Activated CD8-positive, alpha-beta T cell treated with anti-CD3 and anti-CD28 coated beads, Interleukin-2, amount 10 ng/mL, durations not matched to agents 7 days and 5 days (primary cell): ENCODE data around the gene NUDT21. TPM values are rescaled to one million over a fixed set of nuclear protein-coding genes. Genes with fewer than 3 reads are reported as not detected.
"Not testable (repeated sequence)": the region's sequence is repeated elsewhere in the genome, so short reads cannot be mapped to it uniquely, and the experiment has no call there.

Experiments used
- ATAC-seq: fragments of 150-1000 bp; cut with Tn5 transposase; one replicate; pipeline ENCODE4 v1.10.0; 2021; ENCODE audit warnings: moderate library complexity
- CTCF ChIA-PET: fragments of 350-600 bp; sonication (Branson Sonifier 250); formaldehyde crosslinking; loops from one replicate; lab custom pipeline; 2021; ENCODE audit warnings: antibody characterized with exemption; lab: Charles Lee
- POLR2A ChIA-PET: fragments of 350-600 bp; sonication (Branson Sonifier 250); formaldehyde crosslinking; loops from one replicate; lab custom pipeline; 2021; ENCODE audit warnings: antibody characterized with exemption; lab: Charles Lee
- DNase-seq: peaks from one replicate; pipeline ENCODE4 v3.0.0-alpha.2; 2020
- H3K27ac Mint-ChIP-seq: one replicate; pipeline ENCODE4 v1.8.0; 2021; ENCODE audit warnings: mild to moderate bottlenecking, mixed read lengths
- H3K27me3 Mint-ChIP-seq: one replicate; pipeline ENCODE4 v1.8.0; 2021; ENCODE audit warnings: low read depth, mixed read lengths
- H3K36me3 Mint-ChIP-seq: one replicate; pipeline ENCODE4 v1.8.0; 2021; ENCODE audit warnings: low read depth, mixed read lengths
- H3K4me1 Mint-ChIP-seq: one replicate; pipeline ENCODE4 v1.8.0; 2021; ENCODE audit warnings: low read depth, mixed read lengths
- H3K4me3 Mint-ChIP-seq: one replicate; pipeline ENCODE4 v1.8.0; 2021; ENCODE audit warnings: mild to moderate bottlenecking, mixed read lengths
- H3K9me3 Mint-ChIP-seq: one replicate; pipeline ENCODE4 v1.8.0; 2022; ENCODE audit warnings: mixed read lengths; ENCODE audit not compliant: insufficient read depth
- total RNA-seq, 2 experiments: library from RNA; stranded (reverse); gene quantifications; one replicate each; pipeline ENCODE4 v1.2.3, GENCODE V29; 2021

Gene NUDT21
- total RNA-seq, result 100 to 1,000 TPM; 237 TPM

GRCh38 chr16:56450986-56451752 lies at the start of gene NUDT21, which contains the start of gene OGFOD1:
TSS of gene NUDT21 (minus strand) at chr16:56451332. CDS start at chr16:56451202, 130 bp downstream.
TSS of gene OGFOD1 (plus strand) at chr16:56451554. CDS start at chr16:56451613, 59 bp downstream.
- H3K4me1 Mint-ChIP-seq, result peaks cover 53% of the 10 kb centered on the region
- ATAC-seq (peak; percentile 99), DNase-seq (peak; percentile 96)
- peaks cover 55% of the 10 kb centered on the region for H3K36me3 Mint-ChIP-seq
- peak within 1 kb of the TSS; percentile 90 for H3K4me3 Mint-ChIP-seq
- H3K9me3 Mint-ChIP-seq, result no peaks in the 10 kb centered on the region
- H3K27me3 Mint-ChIP-seq, result no peaks in the 10 kb centered on the region
- CTCF ChIA-PET, result interaction anchor here (0.6 to 3.8 kb wide), 5 partner anchors 9 to 251 kb away, joined by 3 to 15 read pairs (median 6); no protein-coding TSS in a partner anchor
- peak within 1 kb of the TSS; percentile 93 for H3K27ac Mint-ChIP-seq
- POLR2A ChIA-PET, result interaction anchor here (0.6 to 1.4 kb wide), 7 partner anchors 9 to 94 kb away, joined by 3 to 6 read pairs (median 4); partner anchors contain the start of gene AMFR

DNA sequence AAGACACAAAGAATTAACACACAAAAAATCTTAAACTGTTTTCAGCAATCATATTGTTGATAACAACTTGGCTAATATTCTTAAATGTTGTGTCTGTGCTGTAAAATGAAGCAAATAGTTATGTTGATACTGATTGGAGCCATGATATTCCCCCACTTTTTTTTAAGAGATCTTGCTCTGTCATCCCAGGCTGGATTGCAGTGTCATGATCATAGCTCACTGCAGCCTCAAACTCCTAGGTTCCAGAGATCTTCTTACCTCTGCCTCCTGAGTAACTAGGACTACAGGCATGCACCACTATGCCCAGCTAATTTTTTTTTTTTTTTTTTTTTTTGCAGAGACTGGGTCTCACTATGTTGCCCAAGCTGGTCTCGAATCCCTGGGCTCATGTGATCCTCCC lies 42.7 kb upstream of the NUDT21 start:
- H3K27ac Mint-ChIP-seq, result no peak overlapping the region
- no peaks in the 10 kb centered on the region for H3K36me3 Mint-ChIP-seq
- H3K27me3 Mint-ChIP-seq, result no peaks in the 10 kb centered on the region
- H3K4me3 Mint-ChIP-seq, result no peak overlapping the region
- no peaks in the 10 kb centered on the region for H3K4me1 Mint-ChIP-seq
- ChIA-PET POLR2A (no interaction called here), CTCF (no interaction called here)
- ATAC-seq (no peak), DNase-seq (no peak)
- no peaks in the 10 kb centered on the region for H3K9me3 Mint-ChIP-seq

- H3K27ac Mint-ChIP-seq, result no peak overlapping the region
Measured at GRCh38 chr16:56493126-56493525, 42.0 kb upstream of the NUDT21 start.

GRCh38 chr16:56491657-56492261 lies 40.6 kb upstream of the NUDT21 start:
- Mint-ChIP-seq H3K27ac (no peak overlapping the region), H3K36me3 (no peaks in the 10 kb centered on the region), H3K9me3 (no peaks in the 10 kb centered on the region)

More at GRCh38 chr16:56493126-56493525, 42.0 kb upstream of the NUDT21 start:
- Mint-ChIP-seq H3K36me3 (no peaks in the 10 kb centered on the region), H3K4me3 (no peak overlapping the region), H3K27me3 (no peaks in the 10 kb centered on the region), H3K4me1 (no peaks in the 10 kb centered on the region), H3K9me3 (no peaks in the 10 kb centered on the region)
- ChIA-PET POLR2A (no interaction called here), CTCF (no interaction called here)
- ATAC-seq (no peak), DNase-seq (no peak)

GRCh38 chr16:56488868-56489267 lies 37.7 kb upstream of the NUDT21 start:
- POLR2A ChIA-PET, H3K4me1 Mint-ChIP-seq, H3K27me3 Mint-ChIP-seq, DNase-seq, H3K36me3 Mint-ChIP-seq, ATAC-seq, H3K9me3 Mint-ChIP-seq, H3K27ac Mint-ChIP-seq, H3K4me3 Mint-ChIP-seq: not testable (repeated sequence)
- CTCF ChIA-PET, result interaction anchor here (1.3 to 1.4 kb wide), 2 partner anchors 18 to 22 kb away, joined by 3 read pairs; no protein-coding TSS in a partner anchor

More at GRCh38 chr16:56491657-56492261, 40.6 kb upstream of the NUDT21 start:
- Mint-ChIP-seq H3K27me3 (no peaks in the 10 kb centered on the region), H3K4me1 (no peaks in the 10 kb centered on the region), H3K4me3 (no peak overlapping the region)
- ATAC-seq (no peak), DNase-seq (no peak)
- POLR2A ChIA-PET, result no interaction called here
- CTCF ChIA-PET, result no interaction called here

GRCh38 chr16:56488035-56488434 lies 36.9 kb upstream of the NUDT21 start:
- Mint-ChIP-seq H3K27ac (no peak overlapping the region), H3K27me3 (no peaks in the 10 kb centered on the region), H3K36me3 (peaks cover 5% of the 10 kb centered on the region), H3K9me3 (no peaks in the 10 kb centered on the region), H3K4me3 (no peak overlapping the region), H3K4me1 (no peaks in the 10 kb centered on the region)
- DNase-seq (no peak), ATAC-seq (no peak)
- POLR2A ChIA-PET, result no interaction called here
- CTCF ChIA-PET, result interaction anchor here (1.4 kb wide), 1 partner anchor 17 kb away, joined by 3 read pairs; no protein-coding TSS in a partner anchor

DNA sequence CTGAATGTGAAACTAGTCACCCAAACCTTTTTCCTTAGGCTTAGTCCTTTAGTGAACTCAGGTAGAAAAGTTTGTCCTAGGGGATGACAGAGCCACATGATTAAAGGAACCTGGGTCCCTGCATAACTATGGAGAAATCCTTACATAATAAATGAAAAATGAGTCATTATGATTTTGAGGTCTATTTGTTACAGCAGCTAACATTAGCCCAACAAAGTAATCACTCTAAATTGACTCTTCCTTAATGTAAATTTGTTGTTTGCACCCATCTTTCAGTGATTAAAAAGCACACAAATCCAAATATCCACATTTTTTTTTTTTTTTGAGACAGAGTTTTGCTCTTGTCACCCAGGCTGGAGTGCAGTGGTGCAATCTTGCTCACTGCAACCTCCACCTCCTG lies 32.3 kb upstream of the NUDT21 start:
- CTCF ChIA-PET, result no interaction called here
- Mint-ChIP-seq H3K4me1 (no peaks in the 10 kb centered on the region), H3K9me3 (no peaks in the 10 kb centered on the region), H3K27ac (no peak overlapping the region), H3K4me3 (no peak overlapping the region), H3K27me3 (no peaks in the 10 kb centered on the region), H3K36me3 (peaks cover 15% of the 10 kb centered on the region)
- DNase-seq, result no peak
- no peak for ATAC-seq
- POLR2A ChIA-PET, result no interaction called here

GRCh38 chr16:56482683-56483236 lies 31.6 kb upstream of the NUDT21 start:
- Mint-ChIP-seq H3K36me3 (peaks cover 15% of the 10 kb centered on the region), H3K4me3 (no peak overlapping the region), H3K27ac (no peak overlapping the region), H3K4me1 (peaks cover under 1% of the 10 kb centered on the region), H3K27me3 (no peaks in the 10 kb centered on the region), H3K9me3 (no peaks in the 10 kb centered on the region)
- ChIA-PET POLR2A (no interaction called here), CTCF (interaction anchor here (1.5 kb wide), 1 partner anchor 14 kb away, joined by 3 read pairs; no protein-coding TSS in a partner anchor)
- DNase-seq, result no peak
- ATAC-seq, result no peak

DNA sequence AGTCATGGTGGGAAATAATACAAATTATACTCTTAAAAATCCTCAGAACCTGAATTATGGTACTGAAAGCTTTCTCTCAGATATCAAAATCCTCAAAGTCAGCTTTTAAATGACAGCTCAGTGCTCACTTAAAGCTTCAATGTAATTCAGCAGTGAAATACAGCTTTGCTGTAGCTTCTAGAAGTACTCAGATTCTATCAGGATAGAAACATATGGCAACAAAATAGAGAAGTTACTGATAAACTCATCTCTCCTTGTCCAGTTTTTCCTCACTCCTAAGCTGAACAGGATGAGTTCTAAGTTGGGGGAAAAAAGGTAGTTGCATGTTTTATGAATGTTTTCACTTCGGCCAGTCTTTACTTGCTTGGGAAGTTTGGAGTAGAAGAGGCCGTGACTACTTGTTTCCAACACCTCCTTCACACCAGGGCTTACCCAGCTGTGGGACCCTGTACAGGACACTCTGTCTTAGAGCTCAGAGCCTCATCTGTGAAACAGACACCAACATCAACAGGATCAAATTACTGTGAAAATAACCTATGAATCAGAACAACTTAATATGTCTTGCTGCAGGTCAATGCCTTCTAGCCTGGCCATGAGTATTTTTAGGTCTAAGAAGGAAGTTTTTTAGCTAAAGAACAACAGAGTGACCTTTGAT lies 30.5 kb upstream of the NUDT21 start:
- ATAC-seq, result no peak
- Mint-ChIP-seq H3K9me3 (no peaks in the 10 kb centered on the region), H3K27me3 (no peaks in the 10 kb centered on the region), H3K4me1 (peaks cover 7% of the 10 kb centered on the region), H3K36me3 (peaks cover 26% of the 10 kb centered on the region), H3K4me3 (no peak overlapping the region), H3K27ac (no peak overlapping the region)
- CTCF ChIA-PET, result interaction anchor here (1.3 to 1.5 kb wide), 3 partner anchors 13 to 29 kb away, joined by 3 to 4 read pairs (median 3); no protein-coding TSS in a partner anchor
- DNase-seq, result no peak
- POLR2A ChIA-PET, result no interaction called here

GRCh38 chr16:56480776-56481467 lies 29.8 kb upstream of the NUDT21 start:
- Mint-ChIP-seq H3K9me3 (no peaks in the 10 kb centered on the region), H3K36me3 (peaks cover 30% of the 10 kb centered on the region), H3K27ac (no peak overlapping the region), H3K4me3 (no peak overlapping the region), H3K27me3 (no peaks in the 10 kb centered on the region), H3K4me1 (peaks cover 7% of the 10 kb centered on the region)
- CTCF ChIA-PET, result interaction anchor here (1.3 to 1.5 kb wide), 3 partner anchors 12 to 30 kb away, joined by 3 to 4 read pairs (median 3); no protein-coding TSS in a partner anchor
- no peak for DNase-seq
- POLR2A ChIA-PET, result no interaction called here
- no peak for ATAC-seq

- Mint-ChIP-seq H3K9me3 (no peaks in the 10 kb centered on the region), H3K4me3 (no peak overlapping the region), H3K36me3 (peaks cover 38% of the 10 kb centered on the region), H3K27ac (no peak overlapping the region), H3K4me1 (peaks cover 7% of the 10 kb centered on the region), H3K27me3 (no peaks in the 10 kb centered on the region)
- ATAC-seq, result no peak
- POLR2A ChIA-PET, result interaction anchor here (0.6 kb wide), 1 partner anchor 110 kb away, joined by 3 read pairs; no protein-coding TSS in a partner anchor
- CTCF ChIA-PET, result interaction anchor here (0.6 to 1.5 kb wide), 2 partner anchors 11 to 123 kb away, joined by 3 read pairs; no protein-coding TSS in a partner anchor
- DNase-seq, result no peak
Measured at GRCh38 chr16:56479469-56479868, 28.3 kb upstream of the NUDT21 start.
